GM15510 (cell line): ENCODE results near the gene NCK2.

Experiments
- POLR2A ChIP-seq: IDR thresholded peaks from 3 replicates; pipeline ENCODE4 v1.6.1; 2011; ENCODE audit warnings: borderline replicate concordance; ENCODE audit not compliant: insufficient read length; ENCODE audit errors: extremely low read depth

NCK2 gene

DNA sequence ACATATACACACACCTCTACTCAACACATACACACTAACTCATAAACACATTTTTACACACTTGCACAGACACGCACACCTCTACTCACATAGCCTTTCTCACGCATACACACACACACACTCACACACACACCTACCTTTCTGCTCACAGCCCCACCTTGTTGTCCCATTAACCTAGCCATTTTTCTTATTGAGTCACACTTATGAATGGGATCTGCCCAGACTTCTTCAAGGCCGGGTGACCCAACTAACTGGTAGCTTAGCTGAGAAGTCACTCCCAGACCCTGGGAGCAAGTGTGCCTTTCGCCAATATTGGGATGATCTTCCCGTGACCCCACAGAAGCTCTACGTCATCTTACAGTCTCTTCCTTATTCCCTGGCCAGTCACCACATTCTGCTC, 192.2 kb downstream of the NCK2 start:
- no peak for TF ChIP-seq POLR2A

DNA sequence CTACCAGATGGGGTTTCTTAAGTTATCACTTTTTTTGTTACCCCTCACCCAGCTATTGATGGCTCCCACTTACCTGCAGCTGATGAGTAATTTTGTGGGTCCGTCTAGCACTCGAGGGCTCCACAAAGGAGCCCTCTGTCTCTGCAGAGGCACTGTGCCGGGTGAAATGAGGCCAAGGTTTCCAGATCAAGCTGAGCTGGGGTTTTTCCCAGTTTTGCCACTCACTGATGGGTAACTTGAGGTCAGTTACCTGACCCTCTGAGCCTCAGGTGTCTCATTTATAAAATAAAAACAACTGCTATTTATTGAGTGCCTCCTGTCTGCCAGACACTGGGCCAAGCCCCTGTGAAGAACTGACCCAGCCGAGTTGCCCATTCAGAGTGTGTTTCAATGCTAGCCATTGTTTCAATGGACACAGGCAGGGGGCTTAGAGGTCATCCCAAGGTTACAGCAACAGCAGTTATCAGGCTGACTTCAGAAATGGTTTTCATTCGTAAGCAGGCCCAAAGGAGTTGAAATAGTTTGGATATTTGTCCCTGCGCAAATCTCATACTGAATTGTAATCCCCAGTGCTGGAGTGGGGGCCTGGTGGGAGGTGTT, 192.9 kb downstream of the NCK2 start:
- TF ChIP-seq POLR2A, result no peak
